HCT116 (cell line): ENCODE measurements around the gene NDUFA5. TPM values are rescaled to one million over a fixed set of nuclear protein-coding genes. Genes with fewer than 3 reads are reported as not detected.

Experiments used
- CBX3 ChIP-seq: IDR thresholded peaks from 2 replicates; pipeline ENCODE4 v1.6.1; 2012; ENCODE audit warnings: low read depth
- CEBPB ChIP-seq: IDR thresholded peaks from 2 replicates; pipeline ENCODE4 v1.6.1; 2012; ENCODE audit warnings: low read depth
- FOSL1 ChIP-seq: IDR thresholded peaks from 2 replicates; pipeline ENCODE4 v1.6.1; 2012; ENCODE audit warnings: low read depth
- SP1 ChIP-seq: IDR thresholded peaks from 2 replicates; pipeline ENCODE4 v1.6.1; 2012; ENCODE audit warnings: low read depth
- TCF7L2 ChIP-seq: IDR thresholded peaks from 2 replicates; pipeline ENCODE4 v1.7.0; 2011; ENCODE audit warnings: borderline replicate concordance, inconsistent platforms; ENCODE audit not compliant: insufficient read depth, insufficient read length; ENCODE audit errors: extremely low read depth
- total RNA-seq: library from RNA; stranded (reverse); gene quantifications from one replicate; pipeline ENCODE4 v1.2.1, GENCODE V29; 2021; ENCODE audit not compliant: unreplicated experiment
- TF ChIP-seq, protein P1 (sequence below), 3 experiments: fragments of 200-600 bp in 1 of 3; sonication (generic) in 1 of 3; IDR thresholded peaks in 2 of 3; conservative IDR thresholded peaks in 1 of 3; 2 replicates each; pipeline ENCODE4 v1.5.1; 2012 to 2017; ENCODE audit warnings: low read depth in 2 of 3, low read length in 2 of 3, antibody characterized with exemption in 1 of 3, borderline replicate concordance in 1 of 3, control low read depth in 1 of 3, mild to moderate bottlenecking in 1 of 3, mixed read lengths in 1 of 3, mixed run types in 1 of 3, moderate library complexity in 1 of 3; ENCODE audit not compliant: insufficient read depth in 1 of 3
- TF ChIP-seq, protein P2 (sequence below): IDR thresholded peaks from 2 replicates; pipeline ENCODE4 v1.6.1; 2012
- TF ChIP-seq, protein P3 (sequence below): IDR thresholded peaks from 2 replicates; pipeline ENCODE4 v1.6.1; 2012; ENCODE audit warnings: low read depth

NDUFA5 gene
- total RNA-seq, 1 experiment from 2014 or later = 64.2 TPM

DNA sequence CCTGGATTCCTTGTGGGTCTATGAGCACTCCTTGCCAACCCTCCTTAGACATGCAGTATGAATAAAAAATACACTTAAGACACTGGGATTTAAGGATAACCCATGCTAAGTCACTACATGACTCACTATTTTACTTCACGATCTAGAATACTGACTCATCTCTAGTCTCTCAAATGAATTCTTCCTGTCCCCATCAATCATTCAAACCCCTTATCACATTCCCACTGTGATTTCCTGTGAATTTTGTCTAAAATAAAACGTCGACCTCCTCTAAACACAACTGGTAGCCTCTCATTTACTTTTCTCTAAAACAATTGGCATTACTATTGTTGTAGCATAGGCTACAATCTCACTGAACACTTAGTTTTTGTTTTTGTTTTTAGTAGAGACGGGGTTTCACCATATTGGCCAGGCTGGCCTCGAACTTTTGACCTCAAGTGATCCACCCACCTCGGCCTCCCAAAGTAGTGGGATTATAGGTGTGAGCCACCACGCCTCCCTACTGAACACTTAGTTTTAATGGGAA is 19.4 kb downstream of the NDUFA5 start (continued):
- TF ChIP-seq, protein P1, sequence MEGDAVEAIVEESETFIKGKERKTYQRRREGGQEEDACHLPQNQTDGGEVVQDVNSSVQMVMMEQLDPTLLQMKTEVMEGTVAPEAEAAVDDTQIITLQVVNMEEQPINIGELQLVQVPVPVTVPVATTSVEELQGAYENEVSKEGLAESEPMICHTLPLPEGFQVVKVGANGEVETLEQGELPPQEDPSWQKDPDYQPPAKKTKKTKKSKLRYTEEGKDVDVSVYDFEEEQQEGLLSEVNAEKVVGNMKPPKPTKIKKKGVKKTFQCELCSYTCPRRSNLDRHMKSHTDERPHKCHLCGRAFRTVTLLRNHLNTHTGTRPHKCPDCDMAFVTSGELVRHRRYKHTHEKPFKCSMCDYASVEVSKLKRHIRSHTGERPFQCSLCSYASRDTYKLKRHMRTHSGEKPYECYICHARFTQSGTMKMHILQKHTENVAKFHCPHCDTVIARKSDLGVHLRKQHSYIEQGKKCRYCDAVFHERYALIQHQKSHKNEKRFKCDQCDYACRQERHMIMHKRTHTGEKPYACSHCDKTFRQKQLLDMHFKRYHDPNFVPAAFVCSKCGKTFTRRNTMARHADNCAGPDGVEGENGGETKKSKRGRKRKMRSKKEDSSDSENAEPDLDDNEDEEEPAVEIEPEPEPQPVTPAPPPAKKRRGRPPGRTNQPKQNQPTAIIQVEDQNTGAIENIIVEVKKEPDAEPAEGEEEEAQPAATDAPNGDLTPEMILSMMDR (IDR thresholded peaks at IDR 0.05 in 2 of 3, conservative IDR thresholded peaks at IDR 0.05 in 1 of 3; ENCODE audit: borderline replicate concordance in 1 of 3, insufficient read depth in 1 of 3, low read depth in 2 of 3, low read length in 2 of 3) = no peak
- TF ChIP-seq SP1 (0 out of 2 replicates have a peak, but pooled peaks have one; percentile 38), FOSL1 (peak; percentile 81), TCF7L2 (no peak), CBX3 (peak; percentile 57; the same call in 1 of the 2 replicates), CEBPB (0 out of 2 replicates have a peak, but pooled peaks have one; percentile 20)
- TF ChIP-seq, protein P2, sequence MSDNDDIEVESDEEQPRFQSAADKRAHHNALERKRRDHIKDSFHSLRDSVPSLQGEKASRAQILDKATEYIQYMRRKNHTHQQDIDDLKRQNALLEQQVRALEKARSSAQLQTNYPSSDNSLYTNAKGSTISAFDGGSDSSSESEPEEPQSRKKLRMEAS = no peak
- TF ChIP-seq, protein P3, sequence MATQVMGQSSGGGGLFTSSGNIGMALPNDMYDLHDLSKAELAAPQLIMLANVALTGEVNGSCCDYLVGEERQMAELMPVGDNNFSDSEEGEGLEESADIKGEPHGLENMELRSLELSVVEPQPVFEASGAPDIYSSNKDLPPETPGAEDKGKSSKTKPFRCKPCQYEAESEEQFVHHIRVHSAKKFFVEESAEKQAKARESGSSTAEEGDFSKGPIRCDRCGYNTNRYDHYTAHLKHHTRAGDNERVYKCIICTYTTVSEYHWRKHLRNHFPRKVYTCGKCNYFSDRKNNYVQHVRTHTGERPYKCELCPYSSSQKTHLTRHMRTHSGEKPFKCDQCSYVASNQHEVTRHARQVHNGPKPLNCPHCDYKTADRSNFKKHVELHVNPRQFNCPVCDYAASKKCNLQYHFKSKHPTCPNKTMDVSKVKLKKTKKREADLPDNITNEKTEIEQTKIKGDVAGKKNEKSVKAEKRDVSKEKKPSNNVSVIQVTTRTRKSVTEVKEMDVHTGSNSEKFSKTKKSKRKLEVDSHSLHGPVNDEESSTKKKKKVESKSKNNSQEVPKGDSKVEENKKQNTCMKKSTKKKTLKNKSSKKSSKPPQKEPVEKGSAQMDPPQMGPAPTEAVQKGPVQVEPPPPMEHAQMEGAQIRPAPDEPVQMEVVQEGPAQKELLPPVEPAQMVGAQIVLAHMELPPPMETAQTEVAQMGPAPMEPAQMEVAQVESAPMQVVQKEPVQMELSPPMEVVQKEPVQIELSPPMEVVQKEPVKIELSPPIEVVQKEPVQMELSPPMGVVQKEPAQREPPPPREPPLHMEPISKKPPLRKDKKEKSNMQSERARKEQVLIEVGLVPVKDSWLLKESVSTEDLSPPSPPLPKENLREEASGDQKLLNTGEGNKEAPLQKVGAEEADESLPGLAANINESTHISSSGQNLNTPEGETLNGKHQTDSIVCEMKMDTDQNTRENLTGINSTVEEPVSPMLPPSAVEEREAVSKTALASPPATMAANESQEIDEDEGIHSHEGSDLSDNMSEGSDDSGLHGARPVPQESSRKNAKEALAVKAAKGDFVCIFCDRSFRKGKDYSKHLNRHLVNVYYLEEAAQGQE = no peak
